A549 treated with AZD9567 at 1 μM for 4 hours (cell line): ENCODE measurements around the gene SLC6A9. TPM values are rescaled to one million over a fixed set of nuclear protein-coding genes. Genes with fewer than 3 reads are reported as not detected.

Source experiments
- total RNA-seq: library from RNA; stranded (reverse); fragments of 200-300 nt; extraction: Qiagen RNA extraction; gene quantifications from 5 replicates; pipeline ENCODE4 v1.2.3, GENCODE V29; 2022; ENCODE audit not compliant: insufficient read depth

SLC6A9 gene
- total RNA-seq, result 11.1 to 12.8 TPM (median 12.6 TPM) in 5 replicates

DNA sequence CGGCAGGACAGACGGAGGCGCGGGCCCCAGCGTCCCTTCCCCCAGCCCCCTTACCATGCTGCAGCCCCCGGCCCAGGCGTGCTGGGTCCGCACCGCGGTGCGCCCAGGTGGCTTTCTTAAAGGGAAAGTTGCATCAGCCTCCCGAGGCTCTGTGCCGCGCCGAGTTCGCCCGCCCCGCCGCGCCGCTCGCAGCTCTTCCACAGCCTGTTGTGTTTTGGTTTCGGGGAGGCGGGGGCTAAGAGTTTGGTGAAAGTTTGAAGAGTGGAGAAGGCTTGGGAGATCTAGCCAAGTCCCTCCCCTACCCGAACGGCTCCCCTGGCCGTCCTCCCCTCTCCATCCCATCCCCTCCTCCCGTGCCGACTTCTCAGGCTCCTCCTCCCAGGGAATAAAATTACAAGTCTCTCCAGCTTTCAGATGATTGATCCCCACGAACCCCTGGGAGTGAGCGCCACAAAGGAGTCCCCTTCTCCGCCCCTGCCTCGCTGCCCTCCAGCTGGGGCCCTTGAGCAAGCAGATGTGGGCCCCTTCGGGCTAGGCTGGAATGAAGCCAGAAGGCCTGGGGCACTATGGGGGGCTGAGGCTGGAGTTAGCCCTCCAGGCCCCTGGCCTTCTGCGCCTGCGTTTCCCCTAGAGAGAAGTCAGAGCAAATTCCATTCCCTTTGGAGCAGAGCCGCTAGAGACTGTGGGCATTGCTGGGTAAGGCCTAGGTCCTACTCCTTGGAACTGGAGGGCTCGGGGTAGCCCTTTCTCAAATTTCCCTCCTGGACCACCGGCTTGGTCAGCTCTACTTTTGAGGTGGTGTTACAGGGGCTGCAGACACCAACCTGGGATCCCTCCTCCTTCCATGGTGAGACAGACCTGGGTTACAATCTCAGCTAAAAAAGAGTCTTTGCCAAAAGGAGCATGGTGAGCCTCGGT, at the start of gene SLC6A9:
SLC6A9 (minus strand) TSS at position 211 of the 918 bp plus-strand sequence. CDS start 7,185 bp downstream, outside the sequence.

DNA sequence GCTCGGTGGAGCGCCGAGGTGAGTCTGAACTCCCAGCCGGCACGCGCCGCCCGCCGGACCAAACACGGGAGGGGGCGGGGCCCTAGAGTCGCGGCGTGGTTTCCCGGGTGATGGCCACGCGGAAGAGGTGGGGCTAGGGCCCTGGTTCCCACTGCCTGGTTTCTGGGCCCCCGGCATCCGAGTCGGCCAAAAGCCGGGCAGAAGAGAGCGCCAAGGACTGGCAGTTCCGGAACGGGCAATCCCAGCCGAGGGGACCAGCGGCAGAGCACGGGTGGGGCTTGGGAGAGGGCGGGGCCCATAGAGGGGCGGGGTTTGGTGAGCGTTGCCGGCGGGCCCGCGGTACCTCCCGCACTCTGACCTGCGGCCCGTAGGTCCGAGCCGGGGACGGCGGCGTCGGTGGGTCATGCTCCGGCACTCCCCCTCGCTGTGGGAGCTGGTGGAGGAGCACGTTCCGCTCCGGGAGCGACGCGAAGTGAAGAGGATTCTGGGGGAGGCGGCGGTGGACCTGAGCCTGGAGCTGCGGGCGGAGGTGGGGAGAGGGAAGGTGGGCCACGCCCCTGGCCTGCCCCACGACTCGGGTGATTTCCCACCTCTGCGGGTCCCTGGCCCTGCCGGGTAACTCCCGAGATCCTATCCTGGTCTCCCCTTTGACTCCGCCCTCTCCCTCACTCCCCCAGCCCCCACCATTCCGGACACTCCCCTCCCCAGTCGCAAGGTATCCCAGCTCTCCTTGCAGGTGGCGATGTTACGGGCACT, 39.6 kb downstream of the SLC6A9 start, which contains the start of gene CCDC24:
CCDC24 (plus strand) TSS at position 124 of the 756 bp plus-strand sequence; CDS start at position 404, 280 bp downstream.

DNA sequence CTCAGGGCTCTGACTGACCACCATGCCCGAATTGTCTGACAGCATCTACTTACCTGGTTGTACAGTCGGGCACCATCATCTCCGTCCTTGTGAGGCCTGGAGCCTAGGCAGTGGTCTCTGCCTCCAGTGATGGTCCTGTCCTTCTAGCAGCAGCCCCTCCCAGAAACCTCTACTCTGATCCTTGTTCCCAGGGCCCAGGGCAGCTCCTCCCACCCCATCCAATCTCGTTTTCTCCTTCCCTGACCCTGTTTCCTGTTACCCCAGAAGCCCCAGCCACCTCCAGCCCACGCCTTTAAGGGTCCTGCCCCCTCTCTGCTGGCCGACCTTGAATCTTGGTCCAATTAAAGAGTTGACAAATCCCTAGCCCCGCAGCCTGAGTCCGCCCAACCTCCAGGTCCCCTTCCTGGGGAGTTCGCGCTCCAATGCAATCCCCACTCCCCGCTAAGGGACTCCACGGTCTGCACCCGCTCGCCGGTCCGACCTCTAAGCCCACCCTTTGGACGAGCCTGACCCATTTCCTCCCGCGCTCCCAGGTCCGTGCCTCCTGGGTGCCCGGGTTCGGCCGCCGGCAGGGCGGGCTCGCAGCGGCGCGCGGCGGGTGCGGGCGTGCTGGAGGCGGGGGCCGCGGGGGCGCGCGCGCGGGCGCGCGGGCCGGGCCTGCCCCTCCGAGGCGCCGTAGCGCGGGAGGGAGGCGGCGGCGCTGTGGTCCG, 52.6 kb downstream of the SLC6A9 start, which contains the start of gene B4GALT2:
B4GALT2 (plus strand) TSS at position 660 of the 710 bp plus-strand sequence. CDS start 1,951 bp downstream, outside the sequence.

DNA sequence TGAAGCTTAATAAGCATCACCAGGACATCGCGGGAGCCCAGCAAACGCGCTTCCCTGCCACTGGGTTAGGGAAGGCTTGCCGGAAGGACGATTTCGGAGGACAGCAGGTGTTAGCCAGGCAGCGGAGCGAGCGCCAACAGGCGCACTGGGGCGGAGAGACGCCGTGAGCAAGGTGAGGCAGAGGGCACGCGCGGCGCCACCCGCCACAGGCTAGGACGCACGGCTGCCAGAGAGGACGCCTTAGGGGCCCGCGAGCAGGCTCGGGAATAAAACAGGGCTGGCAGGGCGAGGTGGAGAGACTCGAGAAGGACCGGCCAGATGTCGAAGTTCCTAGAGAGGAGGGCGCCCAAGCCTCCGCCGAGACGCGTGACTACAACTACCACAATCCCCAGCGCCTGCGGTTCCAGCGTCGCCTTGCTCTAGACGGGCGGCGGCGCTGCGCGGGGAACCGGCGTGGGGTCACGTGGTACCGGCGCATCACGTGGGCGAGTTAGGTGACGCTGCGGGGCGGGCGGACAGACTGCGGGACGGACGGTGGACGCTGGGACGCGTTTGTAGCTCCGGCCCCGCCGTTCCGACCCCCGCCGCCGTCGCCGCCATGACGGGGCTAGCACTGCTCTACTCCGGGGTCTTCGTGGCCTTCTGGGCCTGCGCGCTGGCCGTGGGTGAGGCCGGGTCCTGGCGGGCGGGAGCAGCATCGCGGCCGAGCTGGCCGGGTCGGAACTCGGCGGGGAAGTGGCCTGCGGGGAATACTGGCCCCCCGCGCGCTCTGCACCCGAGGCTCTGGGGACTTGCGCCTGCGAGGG, 56.6 kb downstream of the SLC6A9 start, which contains the start of gene ATP6V0B:
ATP6V0B (plus strand) TSS at position 518 of the 806 bp plus-strand sequence; CDS start at position 599, 81 bp downstream.

DNA sequence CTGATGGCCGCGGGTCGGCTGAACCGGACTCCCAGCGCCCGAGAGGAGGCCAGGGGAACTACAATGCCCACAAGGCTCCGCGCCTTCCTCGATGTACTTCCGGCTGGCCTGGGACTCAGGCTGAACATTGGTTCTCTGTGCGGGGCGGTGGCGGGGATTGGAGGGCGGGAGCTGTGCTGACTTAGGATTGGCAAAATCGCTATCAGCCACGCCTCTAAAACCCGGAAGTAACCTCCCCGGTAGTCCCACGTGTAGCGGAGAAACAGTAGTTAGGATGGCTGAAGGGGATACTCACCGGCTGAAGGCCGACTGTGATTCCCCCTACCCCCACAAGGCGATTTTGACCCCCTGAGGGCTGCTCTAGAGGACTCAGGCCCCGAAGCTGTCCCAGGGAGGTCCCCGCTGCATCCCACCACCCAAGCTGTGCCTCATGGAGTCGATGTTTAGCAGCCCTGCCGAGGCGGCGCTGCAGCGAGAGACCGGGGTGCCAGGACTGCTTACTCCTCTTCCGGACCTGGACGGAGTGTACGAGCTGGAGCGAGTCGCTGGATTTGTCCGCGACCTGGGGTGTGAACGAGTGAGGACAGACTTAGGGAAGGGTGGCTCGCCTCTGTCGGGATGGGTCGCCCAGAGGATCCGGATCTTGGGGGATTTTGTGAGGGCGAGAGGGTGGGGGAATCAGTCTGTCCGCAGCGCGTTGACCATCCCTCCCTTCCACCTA, 61.4 kb downstream of the SLC6A9 start, which contains the start of gene DPH2:
DPH2 (plus strand) TSS at position 265 of the 721 bp plus-strand sequence; CDS start at position 431, 166 bp downstream.

Other genes starting within 250 kb of the SLC6A9 start
- gene ARTN, start 97.7 kb downstream of the SLC6A9 start, total RNA-seq, result 0.34 to 0.68 TPM (median 0.39 TPM) in 4 of 5 replicates, not detected in the other
- 16.6 to 17.5 TPM (median 16.9 TPM) in 5 replicates for gene IPO13, start 84.5 kb downstream of the SLC6A9 start, total RNA-seq
- gene DPH2, start 61.5 kb downstream of the SLC6A9 start, total RNA-seq, result 36.3 to 42.1 TPM (median 41.0 TPM) in 5 replicates
- 78.9 to 162 TPM (median 145 TPM) in 5 replicates for gene ATP6V0B, start 56.5 kb downstream of the SLC6A9 start, total RNA-seq
- 61.7 to 66.5 TPM (median 65.7 TPM) in 5 replicates for gene B4GALT2, start 52.3 kb downstream of the SLC6A9 start, total RNA-seq
- gene CCDC24, start 39.9 kb downstream of the SLC6A9 start, total RNA-seq, result 2.5 to 9.1 TPM (median 8.4 TPM) in 5 replicates
- 0.27 to 2.1 TPM (median 0.35 TPM) in 5 replicates for gene KLF17, start 87.4 kb upstream of the SLC6A9 start, total RNA-seq
- 0.03 TPM in 2 of 5 replicates, not detected in the others for gene KLF18, start 110.2 kb upstream of the SLC6A9 start, total RNA-seq
- 16.9 to 20.8 TPM (median 19.7 TPM) in 5 replicates for gene DMAP1, start 182.0 kb upstream of the SLC6A9 start, total RNA-seq